Common myeloid progenitor, CD34-positive (primary cell): ENCODE measurements around the gene EPHB1. TPM values are rescaled to one million over a fixed set of nuclear protein-coding genes. Genes with fewer than 3 reads are reported as not detected.

Experiments used
- CTCF ChIA-PET: fragments of 350-600 bp; sonication (Branson Sonifier 250); formaldehyde crosslinking; loops from one replicate; lab custom pipeline; 2021; ENCODE audit warnings: antibody characterized with exemption; lab: Charles Lee
- POLR2A ChIA-PET: fragments of 350-600 bp; sonication (Branson Sonifier 250); formaldehyde crosslinking; loops from one replicate; lab custom pipeline; 2021; ENCODE audit warnings: antibody characterized with exemption; lab: Charles Lee
- DNase-seq, 3 donors: peaks; one replicate each; pipeline versions ENCODE4 v3.0.0 to v3.0.0-alpha.2; 2013
- H3K27ac ChIP-seq, 2 experiments: 1 replicate in 1 of 2; 2 replicates in 1 of 2; pipeline ENCODE4 v1.7.0; 2013; ENCODE audit warnings: inconsistent platforms in 2 of 2, low read length in 2 of 2, mild to moderate bottlenecking in 2 of 2, low read depth in 1 of 2, moderate library complexity in 1 of 2; ENCODE audit not compliant: severe bottlenecking in 2 of 2, insufficient read depth in 1 of 2, poor library complexity in 1 of 2
- H3K27me3 ChIP-seq, 5 experiments: replicated peaks in 2 of 5; 1 replicate in 3 of 5; 2 replicates in 2 of 5; pipeline versions ENCODE4 v1.6.1 to v1.7.0; 2013; ENCODE audit warnings: low read length in 4 of 5, mild to moderate bottlenecking in 2 of 5, moderate library complexity in 2 of 5, inconsistent platforms in 1 of 5; ENCODE audit not compliant: insufficient read depth in 5 of 5, control insufficient read depth in 4 of 5
- H3K36me3 ChIP-seq, 4 experiments: 1 replicate in 2 of 4; 2 replicates in 2 of 4; pipeline versions ENCODE4 v1.6.1 to v1.7.0; 2013; ENCODE audit warnings: low read length in 3 of 4, control low read depth in 1 of 4, mild to moderate bottlenecking in 1 of 4; ENCODE audit not compliant: control insufficient read depth in 4 of 4, insufficient read depth in 4 of 4
- H3K4me1 ChIP-seq, 4 experiments: 1 replicate in 3 of 4; 2 replicates in 1 of 4; pipeline versions ENCODE4 v1.6.1 to v1.7.1; 2013; ENCODE audit warnings: low read length in 3 of 4, mild to moderate bottlenecking in 3 of 4, control low read depth in 1 of 4, inconsistent platforms in 1 of 4, moderate library complexity in 1 of 4; ENCODE audit not compliant: control insufficient read depth in 4 of 4, insufficient read depth in 4 of 4; ENCODE audit errors: control extremely low read depth in 1 of 4
- H3K4me3 ChIP-seq, 7 experiments: 1 replicate in 4 of 7; 2 replicates in 3 of 7; pipeline versions ENCODE4 v1.5.1 to v1.7.0; 2013; ENCODE audit warnings: mild to moderate bottlenecking in 7 of 7, low read length in 6 of 7, moderate library complexity in 6 of 7, inconsistent platforms in 2 of 7, low read depth in 2 of 7, control low read depth in 1 of 7; ENCODE audit not compliant: insufficient read depth in 4 of 7, control insufficient read depth in 1 of 7; ENCODE audit errors: extremely low read depth in 1 of 7
- H3K9me3 ChIP-seq, 5 experiments: 1 replicate in 4 of 5; 2 replicates in 1 of 5; pipeline versions ENCODE4 v1.6.1 to v1.7.1; 2013; ENCODE audit warnings: low read length in 4 of 5, mild to moderate bottlenecking in 2 of 5, inconsistent platforms in 1 of 5, low read depth in 1 of 5, moderate library complexity in 1 of 5; ENCODE audit not compliant: control insufficient read depth in 4 of 5, insufficient read depth in 2 of 5; ENCODE audit errors: control extremely low read depth in 1 of 5
- WGBS: methylation state at CpG from one replicate; pipeline ENCODE4 v1.1.5; 2013; ENCODE audit not compliant: insufficient coverage; 5-methylcytosine and 5-hydroxymethylcytosine counted together
- polyA plus RNA-seq: library from polyadenylated mRNA; unstranded; fragments of 120-200 nt; gene quantifications from one replicate; pipeline ENCODE4 v1.2.1, GENCODE V29; 2013

Gene EPHB1
- 0.07 TPM for polyA plus RNA-seq

- no peak within 1 kb of the TSS for H3K27ac ChIP-seq
- CTCF ChIA-PET = interaction anchor here (0.7 to 6.2 kb wide), 22 partner anchors 10 to 1250 kb away, joined by 3 to 75 read pairs (median 4); no protein-coding TSS in a partner anchor
- WGBS = 1% methylated on average over 48 of the region's 70 CpGs
Measured at GRCh38 chr3:134794950-134795745, at the start of gene EPHB1. TSS of gene EPHB1 (plus strand) at chr3:134795260.

DNA sequence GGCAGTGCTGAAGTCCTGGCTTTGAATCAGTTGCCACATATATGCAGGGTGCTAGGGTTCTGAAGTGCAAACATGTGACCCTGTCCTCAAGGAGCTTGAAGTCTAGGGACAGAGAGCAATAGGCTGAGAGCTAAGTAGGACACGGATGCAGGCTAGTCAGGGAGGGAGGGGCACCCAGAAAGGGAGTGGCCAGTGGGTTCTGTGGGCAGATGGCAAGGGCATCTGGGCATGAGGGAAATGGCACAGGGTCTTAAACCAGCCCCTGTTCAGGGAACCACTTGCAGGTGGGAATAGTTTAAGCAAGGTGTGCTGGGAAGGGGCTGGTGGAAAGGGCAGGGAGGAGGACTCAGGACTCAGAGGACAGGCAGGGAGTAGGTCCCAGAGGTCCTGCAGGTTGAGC is 46.4 kb upstream of the EPHB1 start:
- ChIA-PET POLR2A (no interaction called here), CTCF (no interaction called here)
- DNase-seq = no peak
- H3K4me3 ChIP-seq = no peak overlapping the region
- WGBS = 100% methylated on average over 1 of the region's 1 CpG
- peaks cover 0 to 4% (median 0%) of the 10 kb centered on the region in 5 experiments for H3K27me3 ChIP-seq
- no peaks in the 10 kb centered on the region for H3K4me1 ChIP-seq
- no peaks in the 10 kb centered on the region for H3K36me3 ChIP-seq
- no peaks in the 10 kb centered on the region for H3K9me3 ChIP-seq
- H3K27ac ChIP-seq = no peak overlapping the region

More at GRCh38 chr3:134794950-134795745, at the start of gene EPHB1:
- Histone ChIP-seq H3K9me3 (no peaks in the 10 kb centered on the region), H3K27me3 (peaks cover 2 to 49% (median 18%) of the 10 kb centered on the region in 5 experiments), H3K4me1 (peaks cover 0 to 28% (median 21%) of the 10 kb centered on the region in 4 experiments), H3K36me3 (no peaks in the 10 kb centered on the region), H3K4me3 (peak within 1 kb of the TSS; percentile 25 to 81 (median 66))
- POLR2A ChIA-PET = interaction anchor here (0.7 kb wide), 1 partner anchor 707 kb away, joined by 3 read pairs; no protein-coding TSS in a partner anchor
- DNase-seq = peak; percentile 86 to 93 (median 93)

- ChIA-PET POLR2A (no interaction called here), CTCF (no interaction called here)
- 100% methylated on average over 2 of the region's 2 CpGs for WGBS
- Histone ChIP-seq H3K4me3 (no peak overlapping the region), H3K36me3 (no peaks in the 10 kb centered on the region), H3K9me3 (no peaks in the 10 kb centered on the region), H3K27me3 (peaks cover 0 to 3% (median 0%) of the 10 kb centered on the region in 5 experiments), H3K4me1 (no peaks in the 10 kb centered on the region), H3K27ac (no peak overlapping the region)
- DNase-seq = no peak
Measured at GRCh38 chr3:134749174-134749573, 45.9 kb upstream of the EPHB1 start.

GRCh38 chr3:134749802-134750553 is 45.1 kb upstream of the EPHB1 start:
- ChIA-PET CTCF (no interaction called here), POLR2A (no interaction called here)
- Histone ChIP-seq H3K4me1 (no peaks in the 10 kb centered on the region), H3K4me3 (no peak overlapping the region), H3K27me3 (peaks cover 0 to 3% (median 0%) of the 10 kb centered on the region in 5 experiments), H3K36me3 (no peaks in the 10 kb centered on the region), H3K9me3 (no peaks in the 10 kb centered on the region), H3K27ac (no peak overlapping the region)
- 95% methylated on average over 7 of the region's 7 CpGs for WGBS
- no peak for DNase-seq

- no peak for DNase-seq
Measured at GRCh38 chr3:134751831-134752230, 43.2 kb upstream of the EPHB1 start.

DNA sequence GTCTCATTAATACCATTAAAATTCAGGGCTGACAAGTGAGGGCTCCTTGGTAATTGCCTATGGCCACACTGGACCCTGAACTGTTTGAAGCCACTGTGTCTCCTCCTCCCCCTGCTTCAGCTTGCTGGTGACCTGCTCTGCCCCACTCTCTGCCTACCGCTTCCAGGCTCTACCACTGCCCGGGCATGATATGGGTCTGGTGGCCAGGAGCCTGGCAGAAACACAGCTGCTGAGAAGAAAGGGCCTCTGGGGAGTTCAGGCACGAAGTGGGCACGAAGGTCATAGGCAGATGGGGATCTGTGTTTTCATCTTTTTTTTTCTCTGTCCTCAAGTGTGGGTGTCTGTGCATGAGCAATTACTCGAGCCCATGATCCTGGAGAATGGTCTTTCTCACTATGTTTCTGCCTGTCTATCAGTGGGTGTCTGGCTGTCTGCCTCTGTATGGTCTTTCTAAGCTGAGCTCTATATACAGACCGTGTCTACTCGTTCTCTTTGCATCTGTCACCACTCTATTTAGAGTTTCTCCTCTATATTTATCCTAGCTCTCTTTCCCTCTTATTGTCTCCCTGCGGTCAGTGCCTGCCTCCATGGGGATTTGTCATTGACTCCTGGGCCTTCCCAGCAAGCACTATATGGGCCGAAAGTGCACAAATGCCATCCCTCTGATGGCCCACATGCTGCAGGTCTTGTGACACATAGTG is 42.1 kb upstream of the EPHB1 start:
- ChIA-PET POLR2A (no interaction called here), CTCF (interaction anchor here (0.8 kb wide), 1 partner anchor 151 kb away, joined by 3 read pairs; no protein-coding TSS in a partner anchor)
- Histone ChIP-seq H3K27me3 (peaks cover 0 to 3% (median 0%) of the 10 kb centered on the region in 5 experiments), H3K4me3 (no peak overlapping the region), H3K36me3 (no peaks in the 10 kb centered on the region), H3K4me1 (no peaks in the 10 kb centered on the region), H3K27ac (no peak overlapping the region), H3K9me3 (no peaks in the 10 kb centered on the region)
- WGBS = 95% methylated on average over 8 of the region's 9 CpGs
- DNase-seq = no peak

More at GRCh38 chr3:134751831-134752230, 43.2 kb upstream of the EPHB1 start:
- 100% methylated on average over 1 of the region's 2 CpGs for WGBS
- Histone ChIP-seq H3K27ac (no peak overlapping the region), H3K27me3 (peaks cover 0 to 3% (median 0%) of the 10 kb centered on the region in 5 experiments), H3K9me3 (no peaks in the 10 kb centered on the region), H3K4me3 (no peak overlapping the region), H3K36me3 (no peaks in the 10 kb centered on the region), H3K4me1 (no peaks in the 10 kb centered on the region)
- ChIA-PET CTCF (interaction anchor here (1.0 kb wide), 1 partner anchor 151 kb away, joined by 3 read pairs; no protein-coding TSS in a partner anchor), POLR2A (no interaction called here)
